GM12891 (cell line): ENCODE data around the gene EGF.

Source experiments
- POLR2AphosphoS5 ChIP-seq: IDR thresholded peaks from 2 replicates; pipeline ENCODE4 v1.6.1; 2011; ENCODE audit warnings: low read depth, low read length, control low read depth
- SPI1 ChIP-seq: IDR thresholded peaks from 2 replicates; pipeline ENCODE4 v1.6.1; 2011; ENCODE audit warnings: low read depth, low read length, control low read depth

- TF ChIP-seq SPI1 (no peak), POLR2AphosphoS5 (no peak)
These were observed 35.9 kb upstream of the EGF start for GRCh38 chr4:109876634-109877265.
